CD4-positive, alpha-beta T cell treated with Interleukin-12 subunit alpha and Interleukin-12 subunit beta, for 1 hour (primary cell): ENCODE results near the gene PLA2G3.
"Not testable (repeated sequence)": the region's sequence is repeated elsewhere in the genome, so short reads cannot be mapped to it uniquely, and the experiment has no call there.

Experiments
- DNase-seq: peaks from one replicate; pipeline ENCODE4 v3.0.0-alpha.2; 2020

The PLA2G3 gene

DNA sequence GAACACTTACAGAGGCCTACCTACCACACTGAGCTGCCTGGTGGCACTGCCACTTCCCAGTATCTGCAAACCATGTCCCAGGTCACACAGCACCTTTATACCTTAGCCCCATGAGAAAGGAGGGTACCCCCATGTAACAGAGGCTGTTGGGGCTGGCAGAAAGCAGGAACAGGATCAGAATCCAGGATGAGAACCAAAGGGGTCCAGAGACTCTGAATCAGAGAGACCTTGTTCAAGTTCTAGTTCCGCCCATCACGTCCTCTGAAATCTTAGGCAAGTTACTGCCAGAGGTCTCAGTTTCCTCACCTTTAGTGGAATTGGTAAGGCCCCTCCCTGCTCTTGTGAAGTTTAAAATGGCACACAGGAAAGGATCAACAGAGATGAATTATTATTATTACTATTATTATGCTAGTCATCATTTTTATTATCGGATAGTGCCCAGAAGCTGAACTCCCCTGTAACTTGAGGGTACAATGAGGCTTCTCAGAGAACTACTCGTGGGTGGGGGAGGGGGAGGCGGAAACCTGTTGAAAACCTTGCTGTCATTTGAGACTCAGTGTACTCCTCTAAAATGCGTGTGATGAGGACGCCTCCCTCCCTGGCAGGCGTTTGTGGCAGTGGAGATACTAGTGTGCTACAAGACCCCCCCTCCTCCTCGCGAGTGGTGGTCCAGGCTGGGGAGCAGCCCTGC, 42.2 kb downstream of the PLA2G3 start:
- DNase-seq = no peak

DNA sequence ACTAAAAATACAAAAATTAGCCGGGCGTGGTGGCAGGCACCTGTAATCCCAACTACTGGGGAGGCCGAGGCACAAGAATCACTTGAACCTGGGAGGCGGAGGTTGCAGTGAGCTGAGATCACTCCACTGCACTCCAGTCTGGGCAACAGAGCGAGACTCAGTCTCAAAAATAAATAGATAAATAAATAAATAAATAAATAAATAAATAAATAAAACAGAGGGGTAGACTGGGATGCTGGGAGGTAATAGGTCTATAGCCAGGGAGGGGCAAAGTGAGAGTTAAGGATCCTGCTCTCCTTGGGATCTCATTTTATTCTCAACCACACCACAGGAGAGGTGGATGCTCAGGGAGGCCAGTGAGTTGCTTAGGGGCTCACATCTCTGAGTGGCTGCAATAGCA, 42.8 kb downstream of the PLA2G3 start:
- DNase-seq = not testable (repeated sequence)

DNA sequence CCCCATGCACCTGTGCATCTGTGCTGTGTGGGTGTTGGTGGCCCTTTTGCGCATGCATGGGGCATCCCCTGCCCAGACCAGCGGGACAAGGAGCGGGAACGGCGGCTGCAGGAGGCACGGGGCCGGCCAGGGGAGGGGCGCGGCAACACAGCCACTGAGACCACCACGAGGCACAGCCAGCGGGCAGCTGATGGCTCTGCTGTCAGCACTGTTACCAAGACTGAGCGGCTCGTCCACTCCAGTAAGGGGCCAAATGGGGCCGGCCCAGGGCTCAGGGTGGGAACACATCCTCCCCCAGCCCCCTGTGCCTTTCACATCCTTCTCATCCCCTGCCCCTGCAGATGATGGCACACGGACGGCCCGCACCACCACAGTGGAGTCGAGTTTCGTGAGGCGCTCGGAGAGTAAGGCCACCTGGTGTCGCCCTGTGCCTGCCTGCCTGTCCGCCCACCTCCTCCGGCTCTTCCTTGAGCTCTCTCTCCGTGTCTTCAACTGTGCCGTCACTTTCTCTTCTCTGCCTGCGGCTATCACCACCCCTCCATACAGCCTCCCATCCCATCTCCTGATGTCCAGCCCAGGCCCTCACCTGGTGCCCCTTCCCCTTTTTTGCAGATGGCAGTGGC, 43.5 kb downstream of the PLA2G3 start:
- no peak for DNase-seq

DNA sequence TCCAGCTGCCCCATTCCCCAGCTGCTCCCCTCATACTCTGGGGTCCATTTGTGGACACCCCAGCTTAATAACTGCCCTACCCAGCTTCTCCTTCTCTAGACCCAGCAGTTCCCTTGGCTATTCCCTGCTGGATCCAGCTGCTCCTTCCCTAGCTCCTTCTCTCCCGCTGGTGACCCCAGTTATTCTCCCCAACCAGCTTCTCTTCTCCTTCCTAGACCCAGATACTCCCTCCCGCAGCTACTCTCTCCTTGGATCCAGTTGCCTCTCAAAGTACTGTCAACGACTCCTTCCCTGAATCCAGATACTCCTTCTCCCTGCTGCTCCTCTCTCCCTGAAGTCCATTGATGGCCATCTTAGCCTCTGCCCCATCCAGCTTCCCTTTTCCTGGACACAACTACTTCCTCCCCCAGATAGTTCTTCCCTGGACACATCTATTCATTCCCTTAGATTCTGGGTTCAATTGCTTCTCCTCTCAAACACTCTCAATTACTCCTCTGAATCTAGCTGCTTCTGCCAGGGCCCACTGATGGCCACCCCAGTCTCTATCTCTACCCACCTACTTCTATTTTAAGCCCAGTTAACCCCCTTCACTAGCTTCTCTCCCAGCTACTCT, 44.6 kb downstream of the PLA2G3 start:
- DNase-seq = no peak

DNA sequence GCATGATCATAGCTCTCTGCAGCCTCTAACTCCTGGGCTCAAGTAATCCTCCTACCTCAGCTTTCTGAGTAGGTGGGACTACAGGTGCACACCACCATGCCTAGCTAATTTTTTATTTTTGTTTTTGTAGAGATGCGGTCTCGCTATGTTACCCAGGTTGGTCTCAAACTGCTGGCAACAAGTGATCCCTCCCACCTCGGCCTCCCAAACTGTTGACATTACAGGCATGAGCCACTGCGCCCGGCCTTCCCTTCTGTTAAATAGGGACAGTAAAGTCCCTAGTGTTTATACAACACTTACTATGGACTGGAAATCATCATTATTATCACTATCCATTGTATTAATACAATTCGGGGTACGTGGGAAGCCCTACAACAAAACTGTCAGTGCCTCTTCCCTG, 45.6 kb downstream of the PLA2G3 start:
- no peak for DNase-seq

DNA sequence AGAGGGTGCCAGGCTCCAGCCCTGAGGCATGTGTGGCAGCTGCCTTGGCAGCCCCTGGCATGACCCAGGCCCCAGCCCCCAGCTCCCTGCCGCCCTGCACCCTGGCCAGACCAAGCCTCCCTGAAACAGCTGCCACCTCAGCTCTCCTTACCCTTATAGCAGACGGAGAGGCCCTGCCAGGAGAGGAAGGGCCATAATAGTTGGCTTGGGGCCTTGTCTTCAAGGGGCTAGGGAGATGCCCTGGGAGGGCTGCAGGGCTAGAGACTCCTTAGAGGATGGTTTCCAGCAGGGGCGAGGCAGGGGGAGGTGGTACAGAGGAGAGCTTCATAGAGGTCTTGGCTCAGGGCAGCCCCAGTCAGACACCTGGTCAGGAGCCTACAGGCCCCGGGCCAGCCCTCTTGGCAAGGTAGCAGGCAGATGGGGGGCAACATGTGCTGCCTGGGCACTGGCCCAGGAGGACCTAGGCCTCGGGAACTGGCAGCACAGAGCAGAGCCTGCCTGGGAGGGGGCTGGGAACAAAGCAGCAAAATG, 46.2 kb downstream of the PLA2G3 start:
- no peak for DNase-seq

DNA sequence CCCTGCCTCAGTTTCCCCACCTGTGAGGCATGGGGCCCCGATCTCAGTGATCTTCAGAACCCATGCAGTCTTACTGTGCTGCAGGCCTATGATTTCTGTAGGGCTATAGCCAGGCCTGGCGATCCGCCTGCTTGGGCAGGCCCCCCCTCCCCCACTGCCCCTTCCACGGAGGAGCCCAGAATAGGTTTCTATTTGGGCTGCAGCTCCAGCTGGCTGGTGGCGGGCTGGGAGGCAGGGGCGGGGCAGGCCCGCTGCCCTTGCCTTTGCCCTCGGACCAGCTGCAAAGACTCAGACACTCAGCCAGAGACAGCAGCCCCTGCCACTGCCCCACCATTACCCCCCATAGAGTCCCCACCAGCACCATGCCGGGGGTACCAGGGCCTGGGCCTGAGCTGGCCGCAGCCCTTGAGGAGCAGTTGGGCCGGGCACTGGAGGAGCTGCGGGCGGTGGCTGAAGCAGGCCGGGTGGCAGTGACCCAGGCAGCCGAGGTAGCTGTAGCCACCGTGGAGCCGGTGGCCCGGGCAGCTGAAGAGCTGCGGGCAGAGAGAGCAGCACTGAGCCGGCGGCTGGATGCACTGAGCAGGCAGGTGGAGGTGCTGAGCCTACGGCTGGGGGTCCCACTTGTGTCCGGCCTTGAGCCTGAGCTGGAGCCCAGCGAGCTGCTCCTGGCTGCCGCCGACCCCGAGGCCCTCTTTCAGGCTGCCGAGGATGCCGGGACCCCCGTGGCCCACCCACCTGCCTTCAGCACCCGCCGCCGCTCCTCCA, 47.0 kb downstream of the PLA2G3 start:
- no peak for DNase-seq

DNA sequence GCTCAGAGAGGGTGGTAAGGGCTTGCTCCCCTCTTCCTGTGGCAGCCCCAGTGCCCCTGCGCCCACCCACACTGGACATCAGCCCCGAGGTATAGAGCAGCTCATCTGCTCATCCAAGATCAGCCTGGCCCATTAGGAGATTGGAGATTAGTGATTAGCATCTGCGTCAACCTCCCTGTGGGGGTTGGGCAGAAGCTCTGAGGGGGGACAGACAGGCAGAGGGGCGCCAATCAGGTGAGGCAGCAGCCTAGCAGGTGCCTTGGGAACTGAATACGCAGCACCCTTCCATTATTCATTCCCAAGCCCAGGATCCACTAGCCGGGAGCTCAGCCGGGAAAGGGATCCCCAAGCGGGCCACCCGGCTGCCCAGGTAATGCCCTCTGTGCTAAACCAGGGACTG, 48.1 kb downstream of the PLA2G3 start:
- DNase-seq = no peak

DNA sequence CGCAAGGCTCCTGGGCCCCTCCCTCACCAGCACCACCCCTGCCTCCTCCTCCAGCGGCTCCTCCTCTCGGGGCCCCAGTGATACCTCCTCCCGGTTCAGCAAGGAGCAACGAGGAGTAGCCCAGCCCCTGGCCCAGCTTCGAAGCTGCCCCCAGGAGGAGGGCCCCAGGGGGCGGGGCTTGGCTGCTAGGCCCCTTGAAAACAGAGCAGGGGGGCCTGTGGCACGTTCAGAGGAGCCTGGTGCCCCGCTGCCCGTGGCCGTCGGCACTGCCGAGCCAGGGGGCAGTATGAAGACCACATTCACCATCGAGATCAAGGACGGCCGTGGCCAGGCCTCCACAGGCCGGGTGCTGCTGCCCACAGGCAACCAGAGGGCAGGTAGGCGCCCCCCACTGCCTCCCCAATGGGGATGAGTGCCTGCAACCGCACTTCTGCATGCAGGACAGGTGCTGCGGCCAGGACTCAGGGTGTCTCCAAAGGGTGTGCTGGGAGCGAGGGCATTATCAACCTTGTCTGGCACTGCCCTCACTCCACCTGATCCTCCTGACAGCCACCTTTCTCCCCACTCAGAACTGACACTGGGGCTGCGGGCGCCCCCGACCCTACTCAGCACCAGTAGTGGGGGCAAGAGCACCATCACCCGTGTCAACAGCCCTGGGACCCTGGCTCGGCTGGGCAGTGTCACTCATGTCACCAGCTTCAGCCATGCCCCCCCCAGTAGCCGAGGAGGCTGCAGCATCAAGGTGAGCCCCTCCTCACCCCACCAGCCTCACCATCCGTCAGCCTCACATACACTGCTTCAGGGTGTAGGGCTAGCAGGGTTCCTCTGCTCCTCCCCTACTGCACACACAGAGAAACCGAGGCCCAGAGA, 49.0 kb downstream of the PLA2G3 start:
- no peak for DNase-seq

DNA sequence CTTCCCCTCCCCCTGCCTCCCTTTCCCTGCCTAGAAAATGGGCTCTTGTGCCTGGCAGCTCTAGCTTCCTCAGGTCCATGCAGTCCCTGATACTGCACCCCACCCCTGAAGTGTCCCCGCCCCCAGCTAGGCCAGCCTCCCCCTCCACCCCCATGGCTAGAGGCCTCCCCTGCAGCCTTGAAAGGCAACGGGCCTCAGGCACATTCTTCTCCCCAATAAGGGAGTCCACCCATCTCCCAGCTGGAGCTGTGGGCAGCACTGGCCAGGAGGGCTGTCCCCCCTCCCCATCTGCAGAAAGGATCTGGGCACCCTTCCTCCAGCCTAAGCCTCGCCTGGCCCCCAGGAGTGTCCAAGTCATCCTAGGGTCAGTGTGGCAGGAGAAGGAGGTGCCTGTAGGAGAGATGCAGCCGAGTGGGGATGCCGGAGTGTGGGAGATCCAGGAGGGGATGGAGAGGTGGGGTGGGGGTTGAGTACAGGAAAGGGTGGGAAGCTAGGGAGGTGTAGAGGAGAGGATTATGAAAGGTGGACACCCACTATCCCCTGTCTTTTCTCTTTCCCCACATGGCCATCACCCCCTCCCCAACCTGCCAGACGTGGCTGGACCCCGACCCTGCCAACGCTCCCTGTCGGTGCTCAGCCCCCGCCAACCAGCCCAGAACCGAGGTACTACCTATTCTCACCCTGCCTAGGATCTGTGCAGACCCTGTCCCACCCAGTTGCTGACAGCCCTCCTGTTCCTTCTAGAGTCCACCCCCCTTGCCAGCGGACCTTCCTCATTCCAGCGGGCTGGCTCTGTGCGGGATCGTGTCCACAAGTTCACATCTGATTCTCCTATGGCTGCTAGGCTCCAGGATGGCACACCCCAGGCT, 49.9 kb downstream of the PLA2G3 start:
- no peak for DNase-seq

DNA sequence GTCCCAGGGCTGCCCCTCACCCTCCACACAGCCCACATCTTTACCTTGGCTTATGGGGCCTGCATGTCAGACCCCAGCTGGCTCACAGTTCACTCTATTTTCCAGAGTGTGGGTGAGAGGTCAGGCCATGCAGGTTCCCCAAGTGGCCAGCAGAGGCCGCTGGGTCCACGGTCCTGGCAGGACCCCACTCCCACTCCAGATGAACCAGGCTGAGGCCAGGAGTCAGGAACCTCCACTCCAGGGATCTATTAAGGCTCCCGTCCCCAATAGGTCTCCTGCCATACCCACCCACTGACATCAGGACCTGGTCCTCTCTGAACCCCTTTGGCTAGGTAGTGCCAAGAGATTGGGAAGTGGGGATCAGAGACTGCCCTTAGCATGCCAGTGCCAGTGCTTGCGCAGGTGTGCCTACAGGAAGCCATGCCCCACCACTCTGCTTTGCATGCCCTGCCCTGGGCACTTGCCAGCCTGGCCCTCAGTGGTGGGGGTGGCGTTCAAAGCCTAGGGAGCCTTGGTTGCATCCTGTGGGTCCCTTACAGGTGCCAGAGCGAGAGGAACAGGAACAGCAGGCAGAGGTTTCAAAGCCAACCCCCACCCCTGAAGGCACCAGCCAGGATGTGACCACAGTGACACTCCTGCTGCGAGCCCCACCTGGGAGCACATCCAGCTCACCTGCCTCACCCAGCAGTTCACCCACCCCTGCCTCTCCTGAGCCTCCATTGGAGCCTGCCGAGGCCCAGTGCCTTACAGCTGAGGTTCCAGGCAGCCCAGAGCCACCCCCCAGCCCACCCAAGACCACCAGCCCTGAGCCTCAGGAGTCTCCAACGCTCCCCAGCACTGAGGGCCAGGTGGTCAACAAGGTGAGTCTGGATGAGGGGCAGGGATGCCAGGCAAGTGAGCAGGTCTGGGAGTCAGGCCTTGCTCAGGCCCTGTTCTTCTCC, 50.9 kb downstream of the PLA2G3 start:
- DNase-seq = peak; percentile 56

DNA sequence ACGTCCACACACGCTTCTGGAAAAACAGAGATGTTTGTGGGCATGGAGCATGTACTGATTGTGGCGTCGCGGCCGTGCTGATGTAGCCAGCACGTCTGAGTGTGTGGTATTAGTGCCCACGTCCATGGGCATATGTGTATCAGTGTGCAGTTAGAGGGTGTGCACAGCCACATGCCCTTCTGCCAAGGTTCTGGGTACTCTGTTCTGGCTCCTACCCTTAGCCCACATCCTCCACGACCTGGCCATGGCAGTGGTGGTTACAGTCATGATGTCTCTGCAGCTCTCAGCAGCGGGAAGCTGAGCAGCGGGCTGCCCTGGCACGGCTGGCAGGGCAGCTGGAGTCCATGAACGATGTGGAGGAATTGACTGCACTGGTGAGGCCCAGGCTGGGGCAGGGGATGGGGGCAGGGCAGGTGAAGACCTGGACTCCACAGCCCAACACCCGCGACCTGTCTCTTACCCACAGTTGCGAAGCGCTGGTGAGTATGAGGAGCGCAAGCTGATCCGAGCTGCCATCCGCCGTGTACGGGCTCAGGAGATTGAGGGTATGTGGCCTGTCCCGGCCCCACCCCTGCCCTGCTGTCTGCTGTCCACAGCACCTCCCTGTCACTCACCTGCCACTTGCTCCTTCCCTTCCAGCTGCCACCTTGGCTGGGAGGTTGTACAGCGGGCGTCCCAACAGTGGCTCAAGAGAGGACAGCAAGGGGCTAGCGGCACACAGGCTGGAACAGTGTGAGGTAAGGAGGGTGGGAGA, 51.9 kb downstream of the PLA2G3 start:
- DNase-seq = no peak

DNA sequence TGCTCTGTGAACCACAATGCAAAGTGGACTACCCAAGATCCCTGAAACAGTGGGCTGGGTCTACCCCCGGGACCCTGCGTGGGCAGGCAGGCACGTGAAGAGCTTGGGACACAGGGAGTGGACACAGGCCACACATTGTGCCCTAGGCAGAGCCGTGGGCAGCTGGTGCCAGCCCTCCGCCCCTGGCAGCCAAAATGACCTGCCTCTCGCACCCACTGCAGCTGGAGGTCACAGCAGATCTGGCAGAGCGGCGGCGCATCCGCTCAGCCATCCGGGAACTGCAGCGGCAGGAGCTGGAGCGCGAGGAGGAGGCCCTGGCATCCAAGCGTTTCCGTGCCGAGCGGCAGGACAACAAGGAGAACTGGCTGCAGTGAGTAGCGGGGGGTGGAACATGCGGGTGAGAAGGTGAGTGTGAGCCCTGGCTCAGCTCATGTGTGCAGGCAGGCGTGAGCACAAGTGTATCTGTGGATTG, 52.5 kb downstream of the PLA2G3 start:
- DNase-seq = no peak

DNA sequence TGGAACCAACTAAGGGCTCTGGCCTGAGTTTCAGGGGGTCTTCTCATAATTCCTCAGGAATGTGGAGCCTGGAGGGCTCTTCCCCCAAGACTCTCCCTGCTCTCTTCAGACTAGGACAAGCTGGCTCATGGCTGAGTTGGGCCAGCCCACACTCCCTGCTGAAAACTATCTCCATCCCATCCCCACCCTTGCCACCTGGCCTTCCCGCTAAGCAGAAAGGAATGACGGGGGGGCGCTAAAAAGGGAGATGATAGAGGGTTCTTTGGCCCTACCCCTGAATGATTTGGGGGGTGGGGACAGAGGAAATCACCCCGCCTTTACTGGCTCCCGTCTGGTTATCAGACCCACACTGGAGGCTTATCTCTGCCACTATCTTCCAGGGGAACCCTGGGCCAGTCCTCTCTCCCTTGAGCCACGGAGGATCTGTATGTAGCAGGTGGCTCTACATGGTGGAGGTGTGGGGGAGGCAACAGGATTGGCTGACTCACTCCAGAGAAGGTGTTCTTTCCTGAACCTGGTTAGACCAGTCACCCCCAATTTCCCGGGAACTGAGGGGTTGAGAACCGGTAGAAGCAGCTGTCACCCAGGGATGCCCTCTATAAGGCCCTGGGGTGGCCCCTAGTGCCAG, 53.5 kb downstream of the PLA2G3 start:
- no peak for DNase-seq

DNA sequence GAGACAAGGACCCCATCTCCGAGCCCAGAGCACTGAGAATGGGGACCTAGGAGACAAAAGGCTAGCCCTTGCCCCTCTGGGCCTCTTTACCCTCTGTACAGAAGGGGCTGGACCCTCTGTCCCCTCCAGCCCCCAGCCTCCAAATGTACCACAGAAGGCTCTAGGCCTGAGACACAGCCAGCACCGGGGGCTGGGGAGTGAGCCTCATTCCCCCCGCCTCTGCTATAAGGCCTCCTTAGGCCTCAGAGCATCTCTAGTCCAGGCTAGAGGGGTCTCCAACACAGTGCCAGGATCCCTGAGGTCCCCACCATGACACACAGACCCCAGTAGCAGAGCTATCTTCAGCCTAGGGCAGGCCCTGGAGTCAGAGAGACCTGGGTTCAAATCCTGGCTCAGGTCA, 54.4 kb downstream of the PLA2G3 start:
- no peak for DNase-seq

DNA sequence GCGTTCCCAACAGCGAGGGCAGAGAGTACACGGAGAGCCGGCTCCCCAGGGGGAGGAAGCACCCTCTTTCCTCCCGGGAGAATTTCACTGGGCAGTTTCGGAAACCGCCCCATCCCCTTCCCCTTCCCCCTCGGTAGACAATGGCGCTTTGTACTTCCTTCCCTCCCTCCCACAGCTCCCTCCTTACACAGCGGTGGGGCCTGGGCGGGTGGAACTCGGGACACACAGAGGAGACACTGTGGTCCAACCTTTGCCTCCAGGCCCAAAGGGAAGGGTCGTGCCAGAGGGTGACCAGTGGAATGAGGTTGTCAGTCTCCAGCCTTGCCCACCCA, 54.8 kb downstream of the PLA2G3 start:
- DNase-seq = no peak

DNA sequence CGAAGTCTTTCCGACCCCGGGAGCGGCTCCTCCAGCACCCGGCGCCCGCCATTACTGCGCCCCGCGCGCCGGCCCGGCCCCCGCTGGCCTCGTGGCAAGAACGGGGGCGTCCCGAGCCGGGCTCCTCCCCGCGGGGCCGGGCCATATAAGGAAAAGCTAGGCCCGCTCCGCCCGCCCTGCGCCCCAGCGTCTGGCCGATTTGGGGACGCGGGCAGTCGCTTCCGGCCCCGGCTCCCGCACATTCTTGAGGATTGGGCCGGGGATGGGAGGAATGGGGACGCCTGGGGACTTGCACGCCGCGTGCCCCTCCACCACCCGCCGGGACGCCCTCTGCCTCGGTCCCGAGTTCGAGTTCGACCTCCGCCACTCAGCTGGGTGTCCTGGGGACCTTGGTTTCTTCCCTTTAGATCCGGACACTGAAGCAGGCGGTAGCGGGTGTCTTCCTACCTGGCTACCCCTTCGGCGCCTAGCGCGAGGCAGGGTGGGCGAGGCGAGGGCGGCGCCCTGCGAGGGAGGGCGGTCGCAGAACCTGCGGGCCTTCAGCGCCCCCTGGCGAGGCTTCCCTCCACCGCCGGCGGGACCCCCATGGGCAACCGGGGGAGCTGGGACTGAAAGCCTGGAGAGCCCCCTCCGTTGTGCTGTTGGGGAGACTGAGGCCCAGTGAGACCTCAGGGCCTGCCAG, 55.4 kb downstream of the PLA2G3 start:
- peak; percentile 84 for DNase-seq
